ENCODE data around the gene RTN4RL1. TPM values are rescaled to one million over a fixed set of nuclear protein-coding genes. Genes with fewer than 3 reads are reported as not detected.

Gene RTN4RL1
- total and polyA plus RNA-seq, 9 of the 15 experiments (the other 6 are each of a cell fraction or from before 2014, with no cell fraction given), result 0.04 to 0.06 (median 0.04) TPM; not detected in 5

GRCh38 chr17:1966274-1967086 lies 58.7 kb downstream of the RTN4RL1 start:
- H3K27me3 ChIP-seq (ENCODE audit: control insufficient read depth in 2 of 2, insufficient read depth in 2 of 2, low read length in 2 of 2), result peaks cover 19 to 43% of the 10 kb centered on the region in 2 experiments; a peak in 4 of 5 replicates
- ChIA-PET CTCF (ENCODE audit: low intra/inter-chr PET ratio) (no interaction called here), POLR2A (no interaction called here)
- intact Hi-C loops (cut with micrococcal nuclease) (no loop called here), in situ Hi-C loops (cut with MboI) (no loop called here)
- DNase-seq (ENCODE audit: extremely low read depth in 1 of 4, low spot score in 3 of 4) (no peak), FAIRE-seq (no peak), ATAC-seq (no peak)
- no peak overlapping the region for H3K9ac ChIP-seq (ENCODE audit: insufficient read depth in 1 of 2, low read depth in 2 of 2, low read length in 2 of 2)
- WGBS (ENCODE audit: insufficient coverage, low coverage, missing lambda C conversion rate), result 2% methylated on average over 11 of the region's 12 CpGs
- H2AFZ ChIP-seq (ENCODE audit: low read depth, low read length), result no peak overlapping the region
- BruUV-seq (replicated peaks), result no TSS peak
- H3K4me3 ChIP-seq, result no peak overlapping the region
- H3K9me3 ChIP-seq (replicated peaks; ENCODE audit: control insufficient read depth, insufficient read depth, low read depth, low read length), result no peaks in the 10 kb centered on the region
- H3K27ac ChIP-seq (ENCODE audit: extremely low read depth, low read depth, low read length), result no peak overlapping the region
- H3K79me2 ChIP-seq (ENCODE audit: control insufficient read depth, insufficient read depth, low read length), result no peaks in the 10 kb centered on the region
- no peak overlapping the region for H3K4me2 ChIP-seq (ENCODE audit: insufficient read depth, low read length)
- TF ChIP-seq ILK (tag; IDR thresholded peaks at IDR 0.05; ENCODE audit: borderline replicate concordance, low read depth) (no peak), CHD7 (IDR thresholded peaks at IDR 0.05; ENCODE audit: low read depth, low read length) (no peak), FOXA1 (IDR thresholded peaks at IDR 0.05; ENCODE audit: borderline replicate concordance) (no peak)
- 0 out of 2 replicates have a peak, but pooled peaks cover 6% of the 10 kb centered on the region for H4K20me1 ChIP-seq (replicated peaks; ENCODE audit: control insufficient read depth, insufficient read depth, low read length)
- H3K36me3 ChIP-seq (ENCODE audit: control insufficient read depth, insufficient read depth, low read length), result no peaks in the 10 kb centered on the region
- peaks cover 0 to 4% of the 10 kb centered on the region in 2 experiments; a peak in 1 of 5 replicates for H3K4me1 ChIP-seq (replicated peaks in 1 of 2; ENCODE audit: control insufficient read depth in 2 of 2, insufficient read depth in 2 of 2, low read length in 2 of 2)
- H3K9me1 ChIP-seq (ENCODE audit: control insufficient read depth, insufficient read depth, low read length), result no peaks in the 10 kb centered on the region
